Diencephalon (tissue), 1 donor: ENCODE data around the gene ADTRP. TPM values are rescaled to one million over a fixed set of nuclear protein-coding genes. Genes with fewer than 3 reads are reported as not detected.

Source experiments
- small RNA-seq: library from RNA; depleted of rRNA; stranded (forward); fragments of <200 nt; gene quantifications from one replicate; pipeline ENCODE3, GENCODE V24; 2014
- total RNA-seq: library from RNA; depleted of rRNA; stranded (reverse); fragments of >200 nt; gene quantifications from one replicate; pipeline ENCODE4 v1.2.3, GENCODE V29; 2014

ADTRP gene
- total RNA-seq: 0.69 TPM

DNA sequence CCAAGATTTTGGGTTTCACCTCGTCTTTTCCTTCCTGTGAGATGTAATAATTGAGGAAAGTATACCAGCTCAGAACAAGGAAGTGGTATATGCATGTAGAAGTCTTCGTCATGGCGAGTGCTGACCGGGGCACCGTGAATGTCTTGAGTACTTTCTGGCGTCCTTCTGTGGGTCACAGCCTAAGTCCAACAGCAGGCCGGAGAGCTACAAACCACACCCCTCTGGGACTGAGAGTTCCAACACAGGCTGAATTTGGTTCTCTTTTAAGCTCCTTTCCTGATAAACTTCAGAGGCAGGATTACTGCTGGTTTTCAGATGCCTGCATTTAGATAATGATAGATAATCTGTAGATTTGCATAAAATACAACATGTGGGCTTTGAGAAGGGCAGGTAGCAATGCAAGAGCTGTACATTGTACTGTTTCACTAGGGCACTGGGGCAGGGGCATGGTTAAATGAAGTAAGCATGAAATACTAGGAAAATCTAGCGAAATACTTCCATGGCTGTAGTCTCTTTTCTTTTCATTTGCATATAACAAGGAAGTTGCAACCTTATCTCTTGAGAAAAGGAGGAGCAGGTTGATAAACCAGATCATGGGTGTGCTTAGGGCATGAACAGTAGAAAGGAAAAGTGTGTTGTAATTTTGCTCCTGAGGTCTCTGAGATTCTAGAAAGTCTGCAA lies at the start of gene ADTRP:
Gene ADTRP (minus strand): TSS at position 156 of the 681 bp plus-strand sequence. CDS start 44 bp downstream, at position 112.

Small RNA genes within 50 kb of the gene (small RNA-seq; reads per million reads assigned to genes)
- not detected for gene RF00272

Other genes with a start within 250 kb of the ADTRP start
- gene TMEM170B, start 241.1 kb downstream of the ADTRP start, total RNA-seq: 67.8 TPM
- gene HIVEP1, start 233.5 kb upstream of the ADTRP start, total RNA-seq: 18.2 TPM